Stimulated activated CD4-positive, alpha-beta T cell treated with anti-CD3 and anti-CD28 coated beads, Interleukin-2, amount 100 ng/mL, for 4 hours (primary cell): Measurements from ENCODE around the gene ZAR1.
"Not testable (repeated sequence)": the region's sequence is repeated elsewhere in the genome, so short reads cannot be mapped to it uniquely, and the experiment has no call there.

Experiments
- DNase-seq: peaks from one replicate; pipeline ENCODE4 v3.0.0-alpha.2; 2020; ENCODE audit warnings: low read depth

The ZAR1 gene, protein sequence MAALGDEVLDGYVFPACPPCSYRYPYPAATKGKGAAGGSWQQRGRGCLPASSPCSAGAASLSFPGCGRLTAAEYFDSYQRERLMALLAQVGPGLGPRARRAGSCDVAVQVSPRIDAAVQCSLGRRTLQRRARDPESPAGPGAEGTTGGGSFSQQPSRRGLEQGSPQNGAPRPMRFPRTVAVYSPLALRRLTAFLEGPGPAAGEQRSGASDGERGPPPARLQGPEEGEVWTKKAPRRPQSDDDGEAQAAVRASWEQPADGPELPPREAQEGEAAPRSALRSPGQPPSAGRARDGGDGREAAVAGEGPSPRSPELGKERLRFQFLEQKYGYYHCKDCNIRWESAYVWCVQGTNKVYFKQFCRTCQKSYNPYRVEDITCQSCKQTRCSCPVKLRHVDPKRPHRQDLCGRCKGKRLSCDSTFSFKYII

GRCh38 chr4:48490012-48490679, at the start of gene ZAR1:
ZAR1 (plus strand) TSS chr4:48490252; CDS start chr4:48490292, 40 bp downstream.
- DNase-seq: no peak

DNA sequence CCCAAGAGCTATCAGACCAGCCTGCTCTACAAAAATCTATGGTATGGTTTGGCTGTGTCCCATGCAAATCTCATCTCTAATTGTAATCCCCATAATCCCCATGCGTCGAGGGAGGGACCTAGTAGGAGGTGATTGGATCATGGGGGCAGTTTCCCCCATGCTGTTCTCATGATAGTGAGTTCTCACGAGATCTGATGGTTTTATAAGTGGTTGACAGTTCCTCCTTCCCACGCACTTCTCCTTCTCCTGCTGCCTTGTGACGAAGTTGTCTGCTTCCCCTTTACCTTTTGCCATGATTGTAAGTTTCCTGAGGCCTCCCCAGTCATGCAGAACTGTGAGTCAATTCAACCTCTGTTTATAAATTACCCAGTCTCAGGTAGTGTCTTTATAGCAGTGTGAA, 49.1 kb upstream of the ZAR1 start:
- DNase-seq: not testable (repeated sequence)

- DNase-seq: no peak
Measured at GRCh38 chr4:48445704-48446103, 44.3 kb upstream of the ZAR1 start.

GRCh38 chr4:48446642-48447041, 43.4 kb upstream of the ZAR1 start:
- no peak for DNase-seq

DNA sequence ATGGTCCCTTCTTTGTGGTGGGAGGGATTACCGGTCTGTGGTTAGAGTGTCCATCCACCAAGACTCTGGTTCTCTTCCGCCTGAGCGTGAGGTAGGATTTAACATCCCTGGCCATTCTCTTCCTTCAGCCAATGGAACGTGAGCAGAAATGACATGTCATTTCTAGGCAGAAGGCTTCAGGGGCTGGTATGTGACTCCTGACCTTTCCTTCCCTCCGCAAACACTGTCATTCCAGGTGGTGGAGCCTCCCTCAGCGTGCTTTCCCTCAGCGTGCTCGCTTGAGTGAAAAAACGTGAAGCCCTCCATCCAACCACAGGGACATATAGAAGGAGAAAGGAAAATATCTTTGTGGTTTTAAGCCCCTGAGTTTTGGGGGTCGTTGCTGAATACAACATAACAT, 40.9 kb upstream of the ZAR1 start:
- no peak for DNase-seq

GRCh38 chr4:48450740-48451139, 39.3 kb upstream of the ZAR1 start:
- no peak for DNase-seq

DNA sequence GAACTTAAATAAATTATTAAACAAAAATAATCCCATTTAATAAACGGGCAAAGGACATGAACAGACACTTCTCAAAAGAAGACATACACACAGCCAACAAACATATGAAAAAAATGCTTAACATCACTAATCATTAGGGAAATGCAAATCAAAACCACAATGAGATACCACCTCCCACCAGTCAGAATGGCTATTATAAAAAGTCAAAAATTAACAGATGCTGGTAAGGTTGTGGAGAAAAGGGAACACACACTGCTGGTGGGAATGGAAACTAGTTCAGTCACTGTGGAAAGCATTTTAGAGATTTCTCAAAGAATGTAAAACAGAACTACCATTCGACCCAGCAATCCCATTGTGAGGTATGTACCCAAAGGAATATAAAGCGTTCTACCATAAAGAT, 38.4 kb upstream of the ZAR1 start:
- not testable (repeated sequence) for DNase-seq

- no peak for DNase-seq
Measured at GRCh38 chr4:48454591-48454990, 35.5 kb upstream of the ZAR1 start.

DNA sequence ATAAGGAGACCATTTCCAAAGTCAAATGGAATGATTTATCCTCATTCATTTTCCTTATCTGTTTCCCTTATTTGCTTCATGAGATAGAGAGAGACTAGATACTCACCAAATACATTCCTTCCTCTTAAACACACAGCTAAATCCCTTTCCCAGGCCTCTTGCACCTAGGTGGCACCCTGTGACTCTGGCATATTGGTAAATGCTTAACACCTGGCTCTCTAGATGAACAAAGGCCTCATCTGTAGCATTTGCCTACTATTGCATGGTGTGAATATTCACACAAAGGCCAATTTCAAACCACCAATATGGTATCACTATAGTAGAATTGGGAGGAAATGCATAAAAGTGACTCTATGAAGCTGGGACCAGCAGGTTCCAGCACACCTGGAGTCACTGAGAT, 29.1 kb upstream of the ZAR1 start:
- no peak for DNase-seq

DNA sequence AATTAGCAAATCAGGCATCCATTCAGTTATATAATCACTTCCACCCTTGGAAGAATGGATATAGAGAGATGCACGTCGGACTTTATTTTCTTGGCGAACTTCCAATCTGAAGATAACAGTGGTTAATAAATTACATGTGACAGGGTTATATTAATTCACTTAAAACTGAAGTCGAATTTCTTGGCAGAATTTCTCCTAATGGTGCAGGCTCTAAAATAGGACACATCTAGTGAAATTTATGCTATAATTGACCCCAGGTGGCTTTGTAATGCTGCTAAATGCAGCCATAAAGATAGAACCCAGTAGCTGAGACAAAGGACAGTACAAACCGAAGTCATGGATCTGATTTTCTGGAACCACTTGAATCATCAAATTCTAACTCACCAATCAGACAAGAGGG, 27.7 kb upstream of the ZAR1 start:
- no peak for DNase-seq

DNA sequence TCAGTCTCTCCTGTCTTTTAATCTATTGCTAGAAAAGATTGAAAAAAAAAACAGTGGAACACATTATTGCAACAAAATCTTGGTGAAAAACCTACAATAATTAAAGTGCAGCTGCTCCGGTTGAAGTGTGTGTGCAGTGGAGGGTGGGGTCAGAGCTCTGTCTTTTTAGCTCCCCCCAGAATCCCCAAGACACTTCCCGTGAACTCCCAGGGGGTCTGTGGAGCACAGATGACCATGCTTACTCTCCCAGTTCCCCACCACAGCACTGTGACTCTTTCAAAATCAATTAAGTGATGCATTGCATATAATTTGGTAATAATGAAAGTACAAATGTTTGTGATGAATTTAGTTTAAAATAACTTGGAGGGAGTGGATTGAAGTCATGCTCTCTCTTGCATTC, 22.6 kb upstream of the ZAR1 start:
- no peak for DNase-seq

DNA sequence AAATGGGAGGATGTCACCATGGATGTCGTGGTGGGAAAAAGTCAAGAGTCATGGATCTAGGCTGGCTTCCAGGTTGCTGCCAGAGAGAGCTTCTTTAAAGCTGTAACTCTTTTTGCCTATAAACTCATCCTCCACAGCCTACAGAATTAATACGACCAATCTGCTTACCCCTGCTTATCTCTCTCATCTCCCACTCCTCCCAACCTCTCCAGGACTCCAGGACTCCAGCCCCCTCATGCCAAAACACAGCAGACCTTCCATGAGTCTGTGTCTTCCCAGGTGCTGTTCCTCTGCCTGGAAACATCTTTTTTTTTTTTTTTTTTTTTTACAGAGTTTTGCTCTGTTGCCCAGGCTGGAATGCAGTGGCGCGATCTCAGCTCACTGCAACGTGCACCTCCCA, 22.2 kb upstream of the ZAR1 start:
- no peak for DNase-seq

DNA sequence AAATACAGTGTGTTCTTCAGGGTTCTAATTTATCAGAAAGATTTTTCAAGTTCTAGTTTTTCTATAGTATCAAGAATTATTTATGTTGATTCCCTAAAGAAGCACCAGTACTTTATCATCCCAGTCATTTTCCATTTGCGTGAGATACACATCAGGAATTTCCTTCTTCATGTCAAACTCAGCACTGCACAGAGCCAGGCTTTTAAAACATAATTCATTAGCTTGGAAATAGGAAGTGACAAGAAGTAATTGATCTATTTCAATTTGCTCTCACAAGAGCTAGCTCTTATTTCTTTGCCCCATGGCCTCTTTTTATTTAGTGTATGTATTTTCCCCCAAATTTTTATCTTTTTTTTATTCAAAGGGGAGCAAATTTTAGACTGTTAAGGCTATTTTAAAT, 19.9 kb upstream of the ZAR1 start:
- no peak for DNase-seq

DNA sequence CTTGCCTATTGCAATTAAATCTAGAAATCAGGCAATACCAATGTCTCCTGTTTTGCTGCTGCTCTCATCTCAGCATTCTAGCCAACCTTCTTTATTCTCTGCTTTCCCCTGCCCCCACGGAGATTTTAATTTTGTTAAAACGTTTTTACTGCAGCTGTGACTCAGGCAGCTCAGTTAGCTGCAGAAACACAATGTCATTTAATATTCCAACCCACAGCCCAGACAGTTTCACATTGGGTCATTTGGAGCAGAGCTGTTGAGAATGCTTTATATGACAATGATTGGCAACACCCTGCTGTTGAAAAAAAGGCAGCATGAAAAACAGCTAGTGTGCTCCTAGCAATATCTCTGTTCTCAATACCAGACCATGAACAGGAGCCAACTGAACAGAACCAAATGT, 19.5 kb upstream of the ZAR1 start:
- DNase-seq: no peak

GRCh38 chr4:48472794-48473193, 17.3 kb upstream of the ZAR1 start:
- DNase-seq: no peak

DNA sequence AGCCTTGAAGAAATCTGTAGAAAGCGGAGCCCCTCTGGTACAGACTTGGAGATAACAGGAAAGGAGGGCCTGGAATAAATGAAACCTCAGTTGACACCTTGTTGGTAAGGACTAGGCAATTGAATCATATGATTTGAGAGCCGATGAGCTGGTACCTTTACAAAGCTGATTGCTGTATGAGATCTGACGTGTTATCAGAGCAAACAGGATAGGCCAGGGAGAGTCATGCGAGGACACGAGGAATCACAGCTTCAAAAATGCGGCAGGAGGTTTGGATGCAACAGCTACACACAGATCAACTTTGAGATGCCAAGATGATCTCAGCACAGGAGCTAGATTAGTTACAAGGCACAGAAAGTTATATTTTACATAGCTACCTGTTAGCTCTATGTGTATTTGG, 14.3 kb upstream of the ZAR1 start:
- no peak for DNase-seq

- DNase-seq: no peak
Measured at GRCh38 chr4:48478273-48478672, 11.8 kb upstream of the ZAR1 start.

GRCh38 chr4:48481581-48481980, 8.5 kb upstream of the ZAR1 start:
- no peak for DNase-seq

DNA sequence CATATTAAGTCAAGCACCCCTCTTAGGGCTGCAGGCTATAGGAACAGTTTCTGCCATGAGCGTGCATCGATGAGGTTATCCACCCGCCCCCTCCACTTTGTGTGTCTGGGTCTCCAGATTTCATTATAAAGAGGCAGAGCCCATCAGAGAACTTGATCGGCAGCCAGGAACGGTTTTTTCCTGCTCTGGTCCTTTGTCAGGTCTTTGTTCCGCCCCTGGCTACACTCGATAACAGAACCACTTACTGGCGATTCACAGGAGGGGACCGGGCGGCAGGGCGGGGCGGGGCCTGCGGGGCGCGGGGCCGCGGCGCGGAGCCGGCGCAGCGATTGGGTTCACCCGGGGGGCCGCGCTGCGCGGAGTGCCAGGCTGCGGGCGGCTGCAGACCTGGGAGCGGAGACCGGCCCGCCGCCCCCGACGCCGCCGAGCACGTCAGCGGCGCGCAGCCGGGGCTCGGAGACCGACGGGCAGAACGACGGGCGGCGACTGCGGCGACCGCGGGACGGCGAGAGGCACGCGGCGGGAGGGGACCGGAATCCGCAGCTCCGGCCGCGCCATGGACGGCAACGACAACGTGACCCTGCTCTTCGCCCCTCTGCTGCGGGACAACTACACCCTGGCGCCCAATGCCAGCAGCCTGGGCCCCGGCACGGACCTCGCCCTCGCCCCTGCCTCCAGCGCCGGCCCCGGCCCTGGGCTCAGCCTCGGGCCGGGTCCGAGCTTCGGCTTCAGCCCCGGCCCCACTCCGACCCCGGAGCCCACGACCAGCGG, 6.9 kb upstream of the ZAR1 start, which contains the start of gene SLC10A4:
SLC10A4 (plus strand) TSS at position 338 of the 771 bp plus-strand sequence; CDS start at position 557, 219 bp downstream.
- DNase-seq: no peak

- DNase-seq: no peak
Measured at GRCh38 chr4:48483777-48484493, 6.1 kb upstream of the ZAR1 start.

GRCh38 chr4:48484494-48485168, 5.4 kb upstream of the ZAR1 start:
- no peak for DNase-seq

GRCh38 chr4:48489683-48490011, 405 bp upstream of the ZAR1 start:
- no peak for DNase-seq
